Endothelial cell (in vitro differentiated cells): ENCODE results near the gene TFDP2. TPM values are rescaled to one million over a fixed set of nuclear protein-coding genes. Genes with fewer than 3 reads are reported as not detected.

Experiments
- DNase-seq: peaks from one replicate; pipeline ENCODE4 v3.0.0; 2021; ENCODE audit warnings: low spot score
- H3K27ac Mint-ChIP-seq: one replicate; pipeline ENCODE4 v1.8.0; 2021; ENCODE audit warnings: mixed read lengths, inconsistent platforms; ENCODE audit not compliant: unreplicated experiment
- H3K27me3 Mint-ChIP-seq: one replicate; pipeline ENCODE4 v1.8.0; 2021; ENCODE audit warnings: mild to moderate bottlenecking, moderate library complexity, mixed read lengths, inconsistent platforms; ENCODE audit not compliant: unreplicated experiment
- H3K36me3 Mint-ChIP-seq: one replicate; pipeline ENCODE4 v1.8.0; 2021; ENCODE audit warnings: mild to moderate bottlenecking, low read depth, mixed read lengths, inconsistent platforms; ENCODE audit not compliant: unreplicated experiment
- H3K4me1 Mint-ChIP-seq: one replicate; pipeline ENCODE4 v1.8.0; 2021; ENCODE audit warnings: mild to moderate bottlenecking, mixed read lengths, inconsistent platforms; ENCODE audit not compliant: unreplicated experiment
- H3K4me3 Mint-ChIP-seq: one replicate; pipeline ENCODE4 v1.8.0; 2021; ENCODE audit warnings: mild to moderate bottlenecking, mixed read lengths, inconsistent platforms; ENCODE audit not compliant: unreplicated experiment
- H3K9me3 Mint-ChIP-seq: one replicate; pipeline ENCODE4 v1.8.0; 2021; ENCODE audit warnings: mixed read lengths, inconsistent platforms; ENCODE audit not compliant: unreplicated experiment
- total RNA-seq: library from RNA; stranded (reverse); fragmentation: NEBNext Ultra II Directional; extraction: Animal tissue kit (Norgen Biotek cat#: 25700); gene quantifications from one replicate; pipeline ENCODE4 v1.2.1, GENCODE V29; 2021; ENCODE audit not compliant: unreplicated experiment
- TF ChIP-seq, protein P1 (sequence below): fragments of 200-600 bp; sonication (generic); IDR thresholded peaks from one replicate; pipeline ENCODE4 v1.5.0; 2021; ENCODE audit warnings: antibody characterized with exemption; ENCODE audit not compliant: unreplicated experiment

Gene TFDP2
- total RNA-seq, 1 donor from 2014 or later: 31.1 TPM

DNA sequence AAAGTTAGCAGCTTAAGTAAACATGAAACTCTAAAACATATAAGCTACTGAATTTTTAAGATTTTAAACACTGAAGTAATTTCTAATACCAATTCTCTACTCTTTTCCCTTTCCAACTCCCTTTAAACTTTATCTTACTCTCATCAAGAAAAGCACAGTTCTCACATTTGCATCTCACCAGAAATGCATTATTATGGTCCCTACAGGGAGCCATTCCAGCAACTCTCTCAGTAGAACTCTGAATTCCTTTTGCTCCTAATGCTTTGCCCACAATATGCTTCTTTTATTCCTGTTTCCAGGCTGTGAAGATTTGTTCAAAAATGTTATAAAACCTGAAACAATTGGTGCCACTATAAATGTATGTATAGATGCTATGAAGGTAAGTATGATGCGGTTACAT is 83.4 kb downstream of the TFDP2 start:
- TF ChIP-seq, protein P1, sequence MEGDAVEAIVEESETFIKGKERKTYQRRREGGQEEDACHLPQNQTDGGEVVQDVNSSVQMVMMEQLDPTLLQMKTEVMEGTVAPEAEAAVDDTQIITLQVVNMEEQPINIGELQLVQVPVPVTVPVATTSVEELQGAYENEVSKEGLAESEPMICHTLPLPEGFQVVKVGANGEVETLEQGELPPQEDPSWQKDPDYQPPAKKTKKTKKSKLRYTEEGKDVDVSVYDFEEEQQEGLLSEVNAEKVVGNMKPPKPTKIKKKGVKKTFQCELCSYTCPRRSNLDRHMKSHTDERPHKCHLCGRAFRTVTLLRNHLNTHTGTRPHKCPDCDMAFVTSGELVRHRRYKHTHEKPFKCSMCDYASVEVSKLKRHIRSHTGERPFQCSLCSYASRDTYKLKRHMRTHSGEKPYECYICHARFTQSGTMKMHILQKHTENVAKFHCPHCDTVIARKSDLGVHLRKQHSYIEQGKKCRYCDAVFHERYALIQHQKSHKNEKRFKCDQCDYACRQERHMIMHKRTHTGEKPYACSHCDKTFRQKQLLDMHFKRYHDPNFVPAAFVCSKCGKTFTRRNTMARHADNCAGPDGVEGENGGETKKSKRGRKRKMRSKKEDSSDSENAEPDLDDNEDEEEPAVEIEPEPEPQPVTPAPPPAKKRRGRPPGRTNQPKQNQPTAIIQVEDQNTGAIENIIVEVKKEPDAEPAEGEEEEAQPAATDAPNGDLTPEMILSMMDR: no peak
- Mint-ChIP-seq H3K27ac (no peak overlapping the region), H3K27me3 (no peaks in the 10 kb centered on the region), H3K4me1 (no peaks in the 10 kb centered on the region), H3K9me3 (no peaks in the 10 kb centered on the region), H3K4me3 (no peak overlapping the region), H3K36me3 (peaks cover 4% of the 10 kb centered on the region)
- no peak for DNase-seq

DNA sequence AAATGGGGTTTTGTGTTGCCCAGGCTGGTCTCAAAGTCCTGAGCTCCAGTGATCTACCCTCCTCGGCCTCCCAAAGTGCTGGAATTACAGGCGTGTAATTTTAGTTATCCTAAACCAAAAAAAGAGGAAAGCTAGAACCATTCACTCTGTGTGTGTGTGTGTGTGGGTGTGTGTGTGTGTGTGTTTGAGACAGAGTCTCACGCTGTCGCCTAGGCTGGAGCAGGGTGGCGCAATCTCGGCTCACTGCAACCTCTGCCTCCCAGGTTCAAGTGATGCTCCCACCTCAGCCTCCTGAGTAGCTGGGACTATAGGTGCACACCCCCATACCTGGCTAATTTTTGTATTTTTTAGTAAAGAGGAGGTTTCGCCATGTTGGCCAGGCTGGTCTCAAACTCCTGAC is 84.0 kb downstream of the TFDP2 start:
- H3K9me3 Mint-ChIP-seq: no peaks in the 10 kb centered on the region
- H3K36me3 Mint-ChIP-seq: peaks cover 4% of the 10 kb centered on the region
- no peak for DNase-seq
- TF ChIP-seq, protein P1: no peak
- no peak overlapping the region for H3K27ac Mint-ChIP-seq
- H3K4me3 Mint-ChIP-seq: no peak overlapping the region
- H3K4me1 Mint-ChIP-seq: no peaks in the 10 kb centered on the region
- H3K27me3 Mint-ChIP-seq: no peaks in the 10 kb centered on the region

DNA sequence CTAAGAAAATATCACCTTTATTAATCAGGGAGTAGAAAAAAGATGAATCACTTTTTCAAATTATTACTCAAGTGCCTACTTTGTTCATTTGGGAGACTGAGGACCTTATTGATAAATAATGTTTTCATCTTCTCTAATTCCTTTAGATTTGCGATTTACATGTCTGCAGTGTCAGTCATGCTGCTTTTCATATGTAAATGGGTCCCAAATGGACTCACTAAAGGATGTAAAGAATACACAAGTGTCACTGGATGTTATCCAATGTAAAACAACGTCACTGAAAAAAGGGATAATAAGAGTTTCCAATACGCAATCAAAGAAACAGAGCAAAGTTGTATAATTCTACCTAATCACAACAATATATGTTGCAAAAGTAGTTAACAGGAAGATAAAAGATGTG is 84.9 kb downstream of the TFDP2 start:
- H3K9me3 Mint-ChIP-seq: no peaks in the 10 kb centered on the region
- no peak for DNase-seq
- TF ChIP-seq, protein P1: no peak
- H3K4me3 Mint-ChIP-seq: no peak overlapping the region
- H3K27me3 Mint-ChIP-seq: no peaks in the 10 kb centered on the region
- no peaks in the 10 kb centered on the region for H3K4me1 Mint-ChIP-seq
- peaks cover 4% of the 10 kb centered on the region for H3K36me3 Mint-ChIP-seq
- no peak overlapping the region for H3K27ac Mint-ChIP-seq

DNA sequence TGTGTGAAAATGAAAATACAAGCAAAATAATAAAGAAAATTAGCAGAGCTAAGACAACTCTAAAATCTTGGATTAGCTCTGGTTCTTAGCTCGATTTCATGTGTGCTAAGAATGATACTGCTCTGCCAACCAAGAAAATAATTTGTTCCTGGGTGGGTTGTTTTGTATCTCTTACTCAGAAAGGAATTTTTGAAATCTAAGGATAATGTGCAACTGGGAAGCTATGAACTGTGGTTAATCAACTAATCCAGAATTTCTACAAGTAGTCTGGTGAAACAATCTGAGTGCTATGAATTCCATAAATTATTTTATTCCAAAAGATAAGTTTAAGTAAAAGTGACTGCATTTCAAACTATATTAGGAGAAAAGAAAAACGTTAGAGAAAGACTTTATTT is 92.0 kb downstream of the TFDP2 start:
- H3K4me1 Mint-ChIP-seq: no peaks in the 10 kb centered on the region
- peaks cover 8% of the 10 kb centered on the region for H3K36me3 Mint-ChIP-seq
- no peak for DNase-seq
- no peak overlapping the region for H3K27ac Mint-ChIP-seq
- TF ChIP-seq, protein P1: no peak
- no peak overlapping the region for H3K4me3 Mint-ChIP-seq
- H3K9me3 Mint-ChIP-seq: no peaks in the 10 kb centered on the region
- no peaks in the 10 kb centered on the region for H3K27me3 Mint-ChIP-seq

GRCh38 chr3:142056656-142057330 is 92.6 kb downstream of the TFDP2 start:
- no peaks in the 10 kb centered on the region for H3K9me3 Mint-ChIP-seq
- no peak for DNase-seq
- no peaks in the 10 kb centered on the region for H3K27me3 Mint-ChIP-seq
- H3K36me3 Mint-ChIP-seq: peaks cover 5% of the 10 kb centered on the region
- H3K4me1 Mint-ChIP-seq: no peaks in the 10 kb centered on the region
- TF ChIP-seq, protein P1: no peak
- H3K4me3 Mint-ChIP-seq: no peak overlapping the region
- H3K27ac Mint-ChIP-seq: no peak overlapping the region
